ENCODE results near the gene SH3TC1. TPM values are rescaled to one million over a fixed set of nuclear protein-coding genes. Genes with fewer than 3 reads are reported as not detected.

SH3TC1 gene
- total RNA-seq, 2 experiments from 2014 or later = 119 to 127 TPM

GRCh38 chr4:8267077-8267476 is 68.0 kb downstream of the SH3TC1 start:
- POLR2A ChIA-PET = no interaction called here
- peak in 2 of 14 experiments; percentile 3 to 17 for DNase-seq
- no peaks in the 10 kb centered on the region for H3K9me3 Mint-ChIP-seq

GRCh38 chr4:8268211-8268610 is 69.1 kb downstream of the SH3TC1 start:
- Histone ChIP-seq H3K9me3 (ENCODE audit: control insufficient read depth in 1 of 2, insufficient read depth in 1 of 2, low read length in 2 of 2) (no peaks in the 10 kb centered on the region), H3K27ac (ENCODE audit: low read depth in 1 of 2, low read length in 2 of 2) (no peak overlapping the region), H3K4me3 (ENCODE audit: low read length) (no peak overlapping the region), H3K4me1 (ENCODE audit: insufficient read depth, low read length) (no peaks in the 10 kb centered on the region), H3K27me3 (ENCODE audit: control insufficient read depth in 1 of 2, insufficient read depth in 2 of 2, low read length in 2 of 2) (peaks cover 5 to 23% of the 10 kb centered on the region in 2 experiments), H3K36me3 (ENCODE audit: insufficient read depth, low read length) (no peaks in the 10 kb centered on the region)
- Mint-ChIP-seq H3K9me3 (no peaks in the 10 kb centered on the region), H3K27ac (no peak overlapping the region), H3K27me3 (peaks cover 31% of the 10 kb centered on the region), H3K36me3 (ENCODE audit: low read depth) (no peaks in the 10 kb centered on the region), H3K4me1 (ENCODE audit: low read depth) (no peaks in the 10 kb centered on the region), H3K4me3 (no peak overlapping the region)
- DNase-seq = no peak
- ATAC-seq (ENCODE audit: poor library complexity) = no peak
- POLR2A ChIA-PET = no interaction called here
- CTCF ChIA-PET = no interaction called here
- intact Hi-C loops (cut with DNase I, micrococcal nuclease) = no loop called here
- TF ChIP-seq CTCF (IDR thresholded peaks at IDR 0.05) = no peak

More at GRCh38 chr4:8267077-8267476, 68.0 kb downstream of the SH3TC1 start:
- peak; percentile 41 for ATAC-seq (ENCODE audit: poor library complexity)
- H3K4me1 ChIP-seq (ENCODE audit: insufficient read depth, low read length) = no peaks in the 10 kb centered on the region
- no peaks in the 10 kb centered on the region for H3K36me3 ChIP-seq (ENCODE audit: insufficient read depth, low read length)
- no peak overlapping the region for H3K27ac Mint-ChIP-seq
- H3K36me3 Mint-ChIP-seq (ENCODE audit: low read depth) = no peaks in the 10 kb centered on the region
- CTCF ChIA-PET = no interaction called here
- no peak overlapping the region for H3K4me3 ChIP-seq (ENCODE audit: low read length)
- H3K4me3 Mint-ChIP-seq = no peak overlapping the region
- no peaks in the 10 kb centered on the region for H3K9me3 ChIP-seq (ENCODE audit: control insufficient read depth in 1 of 2, insufficient read depth in 1 of 2, low read length in 2 of 2)
- TF ChIP-seq CTCF (IDR thresholded peaks at IDR 0.05) = no peak
- H3K4me1 Mint-ChIP-seq (ENCODE audit: low read depth) = no peaks in the 10 kb centered on the region
- H3K27me3 ChIP-seq (ENCODE audit: control insufficient read depth in 1 of 2, insufficient read depth in 2 of 2, low read length in 2 of 2) = peaks cover 5 to 19% of the 10 kb centered on the region in 2 experiments
- peaks cover 26% of the 10 kb centered on the region for H3K27me3 Mint-ChIP-seq
- intact Hi-C loops (cut with DNase I, micrococcal nuclease) = no loop called here
- H3K27ac ChIP-seq (ENCODE audit: low read depth in 1 of 2, low read length in 2 of 2) = no peak overlapping the region

- H3K9me3 Mint-ChIP-seq = no peaks in the 10 kb centered on the region
- H3K36me3 ChIP-seq (ENCODE audit: insufficient read depth, low read length) = no peaks in the 10 kb centered on the region
- ChIA-PET POLR2A (no interaction called here), CTCF (no interaction called here)
- H3K27me3 Mint-ChIP-seq = peaks cover 37% of the 10 kb centered on the region
- no peaks in the 10 kb centered on the region for H3K4me1 Mint-ChIP-seq (ENCODE audit: low read depth)
- no peak overlapping the region for H3K27ac Mint-ChIP-seq
- TF ChIP-seq CTCF (IDR thresholded peaks at IDR 0.05) = no peak
- intact Hi-C loops (cut with DNase I, micrococcal nuclease) = no loop called here
- H3K27ac ChIP-seq (ENCODE audit: low read depth in 1 of 2, low read length in 2 of 2) = no peak overlapping the region
- no peak for DNase-seq
- peaks cover 5 to 23% of the 10 kb centered on the region in 2 experiments for H3K27me3 ChIP-seq (ENCODE audit: control insufficient read depth in 1 of 2, insufficient read depth in 2 of 2, low read length in 2 of 2)
- no peak overlapping the region for H3K4me3 Mint-ChIP-seq
- no peaks in the 10 kb centered on the region for H3K9me3 ChIP-seq (ENCODE audit: control insufficient read depth in 1 of 2, insufficient read depth in 1 of 2, low read length in 2 of 2)
- H3K4me3 ChIP-seq (ENCODE audit: low read length) = no peak overlapping the region
- H3K4me1 ChIP-seq (ENCODE audit: insufficient read depth, low read length) = no peaks in the 10 kb centered on the region
- ATAC-seq (ENCODE audit: poor library complexity) = no peak
- H3K36me3 Mint-ChIP-seq (ENCODE audit: low read depth) = no peaks in the 10 kb centered on the region
Observed at GRCh38 chr4:8268901-8269534, 69.9 kb downstream of the SH3TC1 start.

Measured in CD4-positive, alpha-beta T cell (primary cell).